Measurements from ENCODE around the gene NUDT1.

NUDT1 gene

DNA sequence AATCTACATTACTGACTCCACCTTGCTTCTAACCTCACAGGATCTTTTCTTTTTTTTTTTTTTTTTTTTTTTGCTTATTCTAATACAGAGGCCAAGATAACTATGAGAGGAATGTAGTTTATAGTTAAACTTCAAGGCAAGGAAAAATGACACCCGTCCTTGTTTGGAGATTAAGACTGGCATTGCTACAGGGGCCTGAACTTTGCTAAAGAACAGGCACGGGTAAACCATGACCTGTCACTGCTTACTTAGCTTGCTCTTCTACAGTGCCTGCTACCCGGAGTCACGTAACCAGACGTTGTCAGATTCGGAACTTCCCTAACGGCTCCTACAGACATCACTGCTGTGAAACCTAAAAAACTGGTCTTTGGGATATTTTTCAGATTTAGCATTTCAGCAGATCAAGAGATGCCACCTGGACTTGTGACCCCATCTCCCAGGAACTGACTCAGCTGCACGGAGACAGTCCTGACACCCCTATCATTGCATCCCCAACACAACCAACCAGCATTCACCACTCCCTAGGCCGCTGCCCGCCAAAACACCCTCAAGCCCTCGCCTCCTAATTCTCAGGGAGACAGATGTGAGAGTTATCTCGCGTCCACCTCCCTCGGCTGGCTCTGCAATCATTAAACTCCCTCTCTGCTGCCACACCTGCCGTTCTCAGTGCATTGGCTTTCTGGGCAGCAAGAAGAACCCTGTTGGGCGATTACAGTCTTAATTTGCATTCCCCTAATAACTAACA is 36.8 kb upstream of the NUDT1 start:
- no peak for DNase-seq (ENCODE audit: low read depth in 2 of 2)

DNA sequence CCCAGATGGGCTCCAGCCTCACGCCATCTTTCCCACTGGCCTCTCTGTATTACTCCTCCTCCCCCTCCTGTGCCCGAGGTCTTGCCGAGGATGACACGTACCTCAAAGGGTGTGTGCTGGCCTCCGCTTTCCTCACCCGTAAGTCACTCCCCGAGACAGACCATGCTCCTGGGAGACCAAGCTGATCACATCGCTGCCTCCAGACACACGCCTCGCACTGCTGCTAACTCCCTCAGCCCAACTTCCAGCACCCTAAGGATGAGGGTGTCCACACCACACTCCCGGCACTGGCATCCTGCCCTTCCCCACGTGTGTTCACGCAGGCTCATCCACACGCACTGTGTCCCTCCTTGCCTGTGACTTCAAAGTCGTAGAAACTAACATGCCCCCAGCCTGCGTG is 33.3 kb upstream of the NUDT1 start:
- no peak for DNase-seq (ENCODE audit: low read depth in 2 of 2)

DNA sequence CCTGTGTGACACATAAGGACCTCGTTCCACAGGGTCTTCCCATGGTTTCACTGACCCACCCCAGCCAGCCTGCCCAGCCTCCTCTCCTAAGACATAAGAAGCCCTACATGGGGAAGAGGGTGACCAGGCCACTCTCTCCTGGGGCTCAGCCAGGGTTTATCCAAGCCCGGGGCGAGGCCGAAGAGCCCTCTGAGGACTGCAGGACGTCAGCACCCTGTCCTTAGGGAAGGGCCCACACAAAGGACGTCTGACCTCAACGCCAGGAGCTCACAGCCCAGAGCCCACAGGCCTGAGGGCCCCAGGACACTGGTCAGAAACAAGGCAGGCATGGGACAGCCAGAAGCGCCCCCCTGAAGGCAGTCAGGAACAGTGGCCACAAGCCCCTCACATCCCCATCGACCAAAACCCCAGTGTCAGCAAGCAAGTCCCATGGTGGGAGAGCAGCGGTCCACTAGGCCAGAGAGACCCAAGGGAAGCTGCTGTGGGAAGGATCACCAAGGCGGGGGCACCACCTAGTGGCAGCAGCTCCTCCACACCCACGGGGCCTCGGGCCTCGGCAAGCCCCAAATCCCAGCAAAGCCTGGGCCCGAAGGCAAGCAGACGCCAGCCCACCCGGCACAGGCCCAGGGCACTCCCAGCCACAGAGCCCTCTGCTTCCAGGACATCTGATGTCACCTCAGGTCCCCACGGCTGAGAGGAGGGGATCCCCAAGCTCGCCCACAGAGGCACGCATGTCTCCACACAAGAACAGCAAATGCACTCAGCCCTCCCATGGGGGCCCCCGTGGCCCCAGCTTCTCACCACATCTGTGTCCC is 32.7 kb upstream of the NUDT1 start:
- DNase-seq (ENCODE audit: low read depth in 2 of 2) = peak in 1 of 2 donors; percentile 18

DNA sequence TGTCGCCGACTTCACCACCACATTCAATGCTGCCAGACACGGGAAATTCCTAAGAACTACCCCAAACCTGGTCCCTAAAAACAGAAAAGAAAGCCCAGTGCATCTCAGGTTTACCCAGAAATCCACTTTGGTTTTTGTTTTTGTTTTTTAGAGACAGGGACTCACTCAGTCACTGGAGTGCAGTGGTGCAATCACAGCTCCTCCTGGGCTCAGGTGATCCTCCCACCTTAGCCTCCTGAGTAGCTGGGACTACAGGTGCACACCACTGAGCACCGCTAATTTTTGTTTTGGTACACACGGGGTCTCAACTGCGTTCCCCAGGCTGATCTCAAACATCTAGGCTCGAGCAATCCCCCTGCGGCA is 32.1 kb upstream of the NUDT1 start:
- DNase-seq (ENCODE audit: low read depth in 2 of 2) = no peak

DNA sequence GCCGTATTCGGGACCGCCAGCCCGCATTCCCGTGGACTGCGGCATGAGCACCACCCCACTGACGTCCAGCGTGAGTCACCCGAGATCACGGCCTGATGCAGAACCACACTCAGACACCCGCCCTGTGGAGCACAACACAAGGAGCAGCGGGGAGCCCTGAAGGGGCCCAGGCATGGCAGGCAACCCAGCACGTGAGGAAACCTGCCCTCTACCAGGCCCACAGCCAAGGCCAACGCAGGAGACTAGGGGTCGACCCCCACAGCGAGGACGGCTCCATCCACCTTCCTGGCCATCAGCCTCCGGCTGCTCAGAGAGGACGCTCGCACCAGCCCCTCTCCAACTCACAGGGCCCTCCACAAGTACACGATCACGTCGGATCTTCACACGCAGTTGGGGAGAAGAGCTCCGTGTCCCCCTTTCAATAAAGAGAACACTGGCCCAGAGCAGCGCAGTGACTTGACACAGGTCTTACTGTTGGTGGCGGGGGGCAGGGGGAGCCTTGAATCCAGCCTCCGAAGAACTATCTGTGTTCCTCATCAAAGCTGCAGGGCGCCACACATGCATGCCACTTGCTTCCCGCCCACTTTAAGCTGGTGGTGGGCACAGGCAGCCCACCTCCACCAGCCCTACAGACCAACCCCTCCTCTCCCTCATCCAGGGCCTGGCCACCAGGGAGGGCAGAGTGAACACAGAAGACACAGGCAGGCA is 31.3 kb upstream of the NUDT1 start:
- DNase-seq (ENCODE audit: low read depth in 2 of 2) = no peak

DNA sequence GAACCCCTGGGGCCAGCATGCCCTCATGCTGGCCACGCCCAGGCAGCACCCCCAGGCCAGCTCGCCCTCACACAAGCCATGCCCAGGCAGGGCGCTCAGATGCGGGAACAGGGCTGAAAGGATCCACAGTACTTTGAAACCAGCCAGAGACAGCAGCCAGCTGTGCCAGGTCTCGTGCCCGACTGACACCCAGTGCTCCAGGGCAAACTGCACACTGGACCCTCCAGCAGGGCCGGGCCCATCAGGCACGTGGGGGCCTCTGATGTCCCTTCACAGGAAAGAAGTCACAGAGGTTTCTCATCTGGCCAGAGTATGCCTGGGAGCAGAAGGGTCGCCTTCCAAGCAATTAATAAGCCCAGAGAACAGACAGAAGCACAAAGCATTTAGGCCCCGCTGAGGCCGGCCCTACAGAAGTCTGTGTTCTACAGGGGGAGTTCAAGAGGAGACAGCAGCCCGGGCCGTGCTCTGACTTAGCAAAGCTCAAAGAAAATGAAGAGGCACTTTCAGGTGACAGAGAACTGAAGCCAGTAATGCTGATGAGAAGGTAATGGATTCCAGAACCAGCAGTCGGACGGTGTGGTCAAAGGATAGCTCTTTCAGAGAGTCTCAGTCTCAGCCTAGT is 30.7 kb upstream of the NUDT1 start:
- no peak for DNase-seq (ENCODE audit: low read depth in 2 of 2)

DNA sequence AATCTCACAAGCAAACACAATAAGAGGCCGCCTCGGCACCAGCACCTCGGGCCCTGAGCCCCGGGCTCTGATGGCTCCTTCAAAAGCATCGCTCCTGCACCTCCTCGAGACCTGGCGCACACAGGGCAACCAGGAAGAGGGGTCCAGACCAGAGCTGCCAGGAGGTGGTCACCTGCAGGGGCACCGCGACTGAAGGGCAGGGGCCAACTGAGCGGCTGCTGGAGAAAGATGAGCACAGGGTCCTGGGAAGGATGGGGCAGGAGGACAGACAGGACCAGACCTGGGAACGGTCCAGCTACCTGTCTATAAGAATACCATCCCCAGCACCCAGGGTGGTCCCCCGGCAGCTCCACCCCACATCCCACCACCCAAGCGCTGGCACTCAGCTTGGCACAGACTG is 30.1 kb upstream of the NUDT1 start:
- DNase-seq (ENCODE audit: low read depth in 2 of 2) = no peak

DNA sequence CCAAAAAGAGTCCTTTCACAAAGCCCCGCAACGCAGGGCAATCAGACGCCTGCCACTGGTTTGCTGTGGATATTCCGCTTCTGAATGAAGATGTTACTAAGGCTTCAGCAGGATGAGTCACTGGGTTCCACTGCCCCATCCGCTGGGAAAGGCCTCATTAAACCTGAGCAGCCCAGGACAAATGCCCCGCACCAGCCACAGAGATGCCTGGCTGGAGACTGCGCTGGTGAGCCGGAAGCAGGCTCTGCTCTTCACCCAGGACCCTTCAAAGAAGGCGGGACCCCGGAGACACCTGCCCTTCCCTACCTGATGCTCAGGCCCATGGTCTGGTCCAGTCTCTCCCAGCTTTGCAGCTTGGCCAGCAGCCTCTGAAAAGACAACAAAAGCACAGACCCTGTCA is 29.1 kb upstream of the NUDT1 start:
- DNase-seq (ENCODE audit: low read depth in 2 of 2) = no peak

DNA sequence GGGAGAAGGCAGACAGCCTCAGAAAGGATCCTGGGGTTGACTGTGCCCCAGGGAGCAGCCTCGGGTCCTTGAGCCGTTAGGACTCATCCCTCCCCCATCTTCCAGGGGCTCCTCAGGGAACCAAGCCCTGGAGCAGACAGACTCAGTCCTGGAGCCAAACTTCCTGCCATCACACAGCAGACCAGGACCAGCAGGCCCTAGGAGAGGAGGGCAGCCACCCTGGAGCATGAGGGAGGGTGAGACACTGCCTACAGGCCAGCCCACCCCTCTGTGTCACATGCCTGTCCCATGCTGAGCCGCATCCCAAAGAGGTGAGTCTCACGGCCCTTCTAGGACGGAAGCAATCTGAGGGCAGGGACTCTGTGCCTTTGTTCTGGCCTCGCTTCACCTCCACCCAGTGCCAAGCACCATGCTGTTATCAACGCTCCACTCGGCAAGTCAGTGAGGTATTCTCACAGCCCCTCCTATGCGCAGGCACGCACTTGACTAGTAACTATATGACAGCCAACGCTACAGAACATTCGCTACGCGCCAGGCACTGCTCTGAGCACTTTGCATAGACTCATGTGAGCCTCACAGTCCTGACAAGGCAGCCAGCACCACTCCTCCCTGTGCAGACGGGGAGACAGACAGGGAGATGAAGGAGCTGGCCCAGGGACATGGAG is 28.3 kb upstream of the NUDT1 start:
- no peak for DNase-seq (ENCODE audit: low read depth in 2 of 2)

DNA sequence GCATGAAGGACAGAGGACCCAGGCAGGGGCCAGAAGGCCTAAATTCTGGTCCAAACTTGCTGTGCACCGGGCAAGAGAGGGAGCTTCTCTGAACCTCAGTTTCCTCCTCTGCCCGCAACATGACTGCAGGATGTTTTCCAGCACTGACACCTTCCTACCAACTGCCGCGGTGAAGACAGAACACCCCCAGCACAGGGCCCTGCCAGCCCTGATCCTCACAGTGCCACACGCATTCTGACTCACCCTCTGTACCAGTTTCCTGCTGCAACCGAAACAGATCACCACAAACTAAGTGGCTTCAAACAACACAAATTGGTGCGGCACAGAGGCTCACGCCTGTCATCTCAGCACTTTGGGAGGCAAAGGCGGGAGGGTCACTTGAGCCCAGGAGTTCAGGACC is 27.4 kb upstream of the NUDT1 start:
- DNase-seq (ENCODE audit: low read depth in 2 of 2) = no peak

DNA sequence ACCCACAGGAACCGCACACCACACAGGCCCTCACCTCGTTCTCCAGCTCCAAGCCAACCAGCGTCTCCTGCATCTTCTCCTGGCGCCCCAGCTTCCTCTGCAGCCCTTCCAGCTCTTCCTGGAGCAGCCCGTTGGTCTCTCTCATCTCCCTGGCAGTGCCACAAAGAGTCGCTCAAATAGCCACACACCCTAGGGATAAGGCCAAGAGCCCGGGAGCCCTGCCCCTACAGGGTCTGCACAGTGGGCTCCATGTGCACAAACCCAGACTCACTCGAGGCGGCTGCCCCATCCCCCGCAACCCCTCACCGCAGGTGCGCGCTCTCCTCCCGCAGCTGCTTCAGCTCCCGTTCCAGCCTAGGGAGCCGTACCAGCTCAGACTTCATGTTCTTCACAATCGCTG is 26.2 kb upstream of the NUDT1 start:
- no peak for DNase-seq (ENCODE audit: low read depth in 2 of 2)

DNA sequence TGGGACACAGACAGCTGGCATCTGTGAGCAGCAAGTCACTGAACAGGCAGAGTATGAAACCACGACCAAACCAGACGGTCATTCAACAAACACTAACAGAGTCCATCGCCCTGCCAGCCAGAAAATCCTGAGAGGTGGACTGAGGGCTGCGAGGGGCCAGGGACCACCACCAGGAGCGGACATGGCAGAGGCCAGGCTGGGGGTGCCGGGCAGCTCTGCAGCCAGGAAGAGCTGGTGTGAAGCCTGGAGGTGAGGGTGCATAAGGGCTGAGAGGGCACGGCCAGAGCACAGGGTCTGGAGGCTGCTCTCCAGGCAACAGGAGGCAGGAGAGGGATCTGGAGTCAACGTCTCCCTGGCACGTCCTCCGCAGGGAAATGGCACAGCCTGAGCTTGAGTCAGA is 24.8 kb upstream of the NUDT1 start:
- no peak for DNase-seq (ENCODE audit: low read depth in 2 of 2)

DNA sequence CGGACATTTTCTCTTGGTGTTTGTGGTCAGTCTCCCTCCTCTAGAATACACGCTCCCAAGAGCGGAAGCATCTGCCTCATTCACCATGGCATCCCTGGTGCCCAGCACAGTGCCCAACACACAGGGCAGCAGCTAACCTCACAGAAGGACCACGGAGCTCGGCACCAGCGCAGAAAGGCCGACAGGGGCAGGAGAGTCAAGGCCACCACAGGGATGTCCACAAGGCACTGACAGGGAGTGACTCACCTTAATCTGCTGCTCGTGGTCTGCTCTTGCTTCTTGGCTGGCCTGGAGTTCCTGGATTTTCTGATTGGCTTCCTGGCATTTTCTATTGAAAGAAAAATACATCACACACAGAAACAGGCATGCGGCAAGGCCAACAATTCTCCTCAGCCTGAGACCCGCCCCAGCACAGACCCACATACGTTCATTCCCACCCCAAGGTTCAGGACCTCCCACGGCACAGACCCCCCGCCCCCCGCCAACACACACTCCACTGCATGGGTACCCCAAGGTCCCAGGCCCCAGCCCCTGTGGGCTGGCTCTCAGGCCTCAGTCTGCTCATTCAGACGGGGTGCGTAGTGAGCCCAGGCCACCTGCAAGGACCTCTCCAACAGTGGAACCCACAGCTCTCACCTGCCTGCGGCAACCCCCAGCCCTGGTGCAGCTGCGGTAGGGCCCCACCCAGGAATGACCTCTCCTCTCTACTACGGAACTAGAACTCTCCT is 24.1 kb upstream of the NUDT1 start:
- DNase-seq (ENCODE audit: low read depth in 2 of 2) = no peak

DNA sequence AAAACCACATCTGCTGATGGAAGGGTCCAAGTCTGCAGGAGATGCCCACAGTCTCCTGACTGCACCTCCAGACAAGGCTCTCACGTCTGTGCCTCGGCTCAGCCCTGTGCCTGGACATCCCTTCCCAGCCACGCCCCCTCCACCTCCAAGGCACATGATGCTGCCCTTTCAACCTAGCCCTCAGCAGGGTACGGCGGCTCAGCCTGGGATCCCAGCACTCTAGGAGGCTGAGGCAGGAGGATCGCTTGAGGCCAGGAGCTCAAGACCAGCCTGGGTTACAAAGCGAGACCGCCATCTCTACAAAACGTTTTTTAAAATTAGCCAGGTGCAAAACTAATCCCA is 23.6 kb upstream of the NUDT1 start:
- DNase-seq (ENCODE audit: low read depth in 2 of 2) = no peak

DNA sequence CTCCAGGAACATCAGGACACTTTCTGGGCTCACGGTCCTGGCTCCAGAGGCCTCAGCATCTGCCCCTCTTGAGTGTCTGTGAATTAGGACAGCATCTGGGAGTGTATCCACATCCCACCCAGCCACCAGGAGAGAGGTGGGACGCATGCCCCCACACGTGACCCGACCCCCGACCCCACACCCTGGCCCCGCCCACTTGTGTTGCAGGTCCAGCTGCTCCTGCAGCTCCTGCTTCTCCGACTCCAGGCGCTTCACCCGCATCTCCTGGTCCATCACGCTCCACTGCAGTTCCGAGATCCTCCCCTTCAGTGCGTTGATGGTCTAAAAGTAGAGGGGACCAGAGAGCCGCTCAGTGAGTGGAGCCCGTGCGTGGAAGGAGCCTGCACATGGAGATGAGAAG is 22.9 kb upstream of the NUDT1 start:
- DNase-seq (ENCODE audit: low read depth in 2 of 2) = no peak

DNA sequence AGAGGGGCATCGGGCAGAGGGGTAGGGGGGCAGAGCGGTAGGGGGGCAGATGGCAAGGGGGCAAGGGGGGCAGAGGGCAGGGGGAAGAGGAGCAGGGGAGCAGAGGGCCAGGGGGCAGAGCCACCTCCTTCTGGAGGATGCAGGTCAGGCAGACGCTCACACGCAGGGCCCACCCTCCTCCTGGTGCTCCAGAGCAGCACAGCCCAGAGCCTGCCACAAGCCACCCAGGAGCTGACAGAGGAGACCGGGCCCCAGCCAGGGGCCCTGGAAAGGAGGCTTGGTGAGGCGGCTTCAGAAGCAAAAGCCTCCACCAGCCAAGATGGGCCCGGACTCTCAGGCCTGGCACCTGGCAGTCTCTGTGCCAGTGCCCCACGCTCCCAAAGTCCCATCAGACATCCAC is 22.4 kb upstream of the NUDT1 start:
- no peak for DNase-seq (ENCODE audit: low read depth in 2 of 2)

DNA sequence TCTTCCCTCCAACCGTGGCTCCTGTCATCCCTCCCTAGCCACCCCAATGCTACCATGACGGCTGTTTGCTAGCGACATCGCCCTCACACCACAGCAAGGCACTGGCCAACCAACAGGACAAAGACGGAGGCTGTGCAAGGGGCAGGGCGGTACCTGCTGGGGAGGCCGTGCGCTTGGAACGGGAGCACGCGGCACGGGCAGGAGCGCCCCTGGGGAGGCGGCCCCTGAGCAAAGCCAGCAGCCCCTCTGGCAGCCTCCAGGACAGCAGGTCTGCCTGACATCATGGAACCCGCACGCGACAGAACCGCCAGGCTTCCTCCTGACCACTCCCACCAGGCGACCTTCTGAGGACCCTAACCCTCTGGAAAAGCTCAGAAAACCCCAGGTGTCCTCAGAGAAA is 22.0 kb upstream of the NUDT1 start:
- DNase-seq (ENCODE audit: low read depth in 2 of 2) = no peak

DNA sequence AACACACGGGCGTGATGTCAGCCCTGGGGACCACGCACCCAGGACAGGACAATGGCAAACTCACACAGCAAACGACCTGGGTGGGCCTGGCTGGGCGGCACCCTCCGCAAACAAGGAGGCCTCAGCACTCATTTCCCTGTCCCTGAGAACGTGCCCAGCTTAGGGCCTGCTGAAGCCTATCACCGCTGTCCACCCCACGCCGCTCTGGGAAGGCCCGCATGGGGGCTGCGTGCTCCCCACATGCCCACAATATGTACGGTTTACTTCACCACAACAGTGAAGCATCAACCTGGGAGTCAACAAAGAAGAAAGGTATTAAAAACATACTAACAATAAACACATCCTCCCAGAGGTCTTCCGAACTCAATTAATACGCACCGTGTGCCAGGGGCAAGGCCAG is 21.5 kb upstream of the NUDT1 start:
- DNase-seq (ENCODE audit: low read depth in 2 of 2) = no peak

DNA sequence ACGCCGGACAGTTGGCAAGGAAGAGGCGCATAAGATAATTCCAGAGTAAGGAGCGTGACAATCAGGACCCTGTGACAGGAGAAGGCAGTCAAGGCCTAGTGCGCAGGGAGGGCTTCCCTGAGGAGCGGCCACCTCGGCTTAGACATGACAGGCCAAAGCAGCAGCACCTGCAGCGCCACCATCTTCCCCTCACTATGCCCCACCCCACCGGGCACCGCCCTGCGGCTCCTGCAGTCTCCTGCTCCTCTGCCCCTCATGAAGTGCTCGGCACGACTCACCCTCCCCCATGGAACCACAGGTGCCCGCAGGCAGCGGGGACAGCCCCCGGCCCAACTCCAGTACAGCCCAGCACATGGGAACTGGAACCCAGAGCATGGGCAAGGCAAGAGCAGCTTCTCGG is 21.1 kb upstream of the NUDT1 start:
- no peak for DNase-seq (ENCODE audit: low read depth in 2 of 2)

DNA sequence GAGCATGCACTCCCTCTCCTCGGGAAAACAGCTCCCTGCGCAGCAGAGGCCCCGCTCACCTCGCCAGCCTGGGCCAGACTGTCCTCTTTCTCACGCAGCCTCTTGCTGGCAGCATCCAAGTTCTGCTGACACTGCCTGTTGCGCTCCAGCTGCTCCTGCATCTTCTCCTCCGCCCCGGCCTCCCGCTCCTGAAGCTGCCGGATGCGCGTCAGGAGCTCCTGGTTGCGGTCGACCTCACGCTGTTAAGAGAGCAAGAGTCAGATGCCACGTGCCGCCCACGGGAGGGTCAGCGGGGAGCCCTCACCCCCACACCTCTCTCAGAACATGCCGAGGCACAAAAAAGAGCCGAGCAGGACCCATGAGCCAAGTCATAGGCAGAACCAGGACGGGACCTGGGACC is 19.5 kb upstream of the NUDT1 start:
- no peak for DNase-seq (ENCODE audit: low read depth in 2 of 2)

DNA sequence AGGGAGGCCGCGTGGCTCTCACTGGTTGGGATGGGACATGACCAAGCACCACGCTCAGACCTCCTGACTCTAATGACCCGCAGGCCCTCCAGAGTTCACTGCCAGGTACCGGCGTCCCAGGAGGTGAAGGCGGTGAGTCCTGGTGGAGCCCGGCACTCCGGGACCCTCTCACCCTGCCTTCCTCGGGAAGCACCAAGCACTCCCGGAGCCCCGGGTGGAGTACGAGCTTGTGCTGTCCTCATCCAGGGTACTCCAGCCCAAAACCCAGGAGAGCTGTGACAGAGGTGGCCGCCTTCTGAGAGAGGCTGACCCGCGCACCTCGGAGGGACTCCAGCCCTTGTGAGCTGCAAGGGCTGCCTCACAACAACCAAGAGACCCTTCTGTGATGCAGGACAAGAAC is 18.7 kb upstream of the NUDT1 start:
- no peak for DNase-seq (ENCODE audit: low read depth in 2 of 2)

Measured in stimulated activated CD8-positive, alpha-beta memory T cell treated with anti-CD3 and anti-CD28 coated beads, Interleukin-7, amount 100 ng/mL, for 4 hours (primary cell).